ENCODE data around the gene DLG4.

The DLG4 gene

DNA sequence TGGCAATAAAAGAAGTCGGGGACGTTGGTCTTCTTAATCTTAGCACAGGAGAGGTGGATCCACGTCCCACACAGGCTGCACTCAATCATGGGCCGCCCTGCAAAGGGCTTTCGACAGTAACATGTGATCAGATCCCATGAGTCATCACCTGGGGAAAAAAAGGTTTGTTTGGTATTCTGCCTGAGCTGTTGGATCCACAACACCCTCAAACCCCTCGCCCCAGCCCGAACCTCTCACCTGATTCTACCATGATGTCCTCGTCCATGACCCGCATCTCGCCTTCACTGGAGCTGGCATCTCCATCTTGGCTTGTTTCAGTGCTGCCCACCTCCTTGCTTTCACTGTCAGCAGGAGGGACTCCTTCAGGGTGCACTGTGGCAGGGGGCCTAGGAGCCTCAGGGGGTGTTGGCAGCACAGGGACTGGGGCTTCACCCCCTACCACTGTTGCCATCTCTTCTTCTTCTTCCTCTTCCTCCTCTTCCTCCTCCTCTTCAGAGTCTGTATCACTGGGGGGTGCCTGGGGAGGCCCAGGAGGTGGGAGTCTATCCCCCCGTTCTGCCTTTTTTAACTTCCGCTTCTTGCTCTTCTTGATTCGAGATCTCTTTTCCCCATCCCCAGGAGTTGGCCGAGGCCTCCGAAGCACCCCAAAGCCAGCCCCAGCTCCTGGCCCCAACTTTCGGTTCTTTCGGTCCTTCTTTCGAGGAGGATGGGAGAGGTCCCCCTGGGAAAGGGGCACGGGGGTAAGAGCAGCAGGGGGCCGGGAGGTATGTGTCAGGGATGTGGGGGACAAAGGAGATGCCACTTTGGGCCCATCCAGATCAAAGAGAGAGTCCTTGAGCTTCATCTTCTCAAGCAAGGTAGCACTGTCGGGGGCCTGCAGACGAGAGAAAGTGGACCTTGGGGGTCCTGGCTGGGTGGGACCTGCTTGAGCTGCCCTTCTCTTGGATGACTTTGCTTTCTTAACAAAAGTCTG, 16.3 kb upstream of the DLG4 start:
- H3K27ac ChIP-seq (ENCODE audit: low read depth, low read length, poor library complexity, severe bottlenecking) = peak overlapping the region; percentile 78
- H3K4me3 ChIP-seq (ENCODE audit: low read depth, low read length, poor library complexity, severe bottlenecking) = no peak overlapping the region

DNA sequence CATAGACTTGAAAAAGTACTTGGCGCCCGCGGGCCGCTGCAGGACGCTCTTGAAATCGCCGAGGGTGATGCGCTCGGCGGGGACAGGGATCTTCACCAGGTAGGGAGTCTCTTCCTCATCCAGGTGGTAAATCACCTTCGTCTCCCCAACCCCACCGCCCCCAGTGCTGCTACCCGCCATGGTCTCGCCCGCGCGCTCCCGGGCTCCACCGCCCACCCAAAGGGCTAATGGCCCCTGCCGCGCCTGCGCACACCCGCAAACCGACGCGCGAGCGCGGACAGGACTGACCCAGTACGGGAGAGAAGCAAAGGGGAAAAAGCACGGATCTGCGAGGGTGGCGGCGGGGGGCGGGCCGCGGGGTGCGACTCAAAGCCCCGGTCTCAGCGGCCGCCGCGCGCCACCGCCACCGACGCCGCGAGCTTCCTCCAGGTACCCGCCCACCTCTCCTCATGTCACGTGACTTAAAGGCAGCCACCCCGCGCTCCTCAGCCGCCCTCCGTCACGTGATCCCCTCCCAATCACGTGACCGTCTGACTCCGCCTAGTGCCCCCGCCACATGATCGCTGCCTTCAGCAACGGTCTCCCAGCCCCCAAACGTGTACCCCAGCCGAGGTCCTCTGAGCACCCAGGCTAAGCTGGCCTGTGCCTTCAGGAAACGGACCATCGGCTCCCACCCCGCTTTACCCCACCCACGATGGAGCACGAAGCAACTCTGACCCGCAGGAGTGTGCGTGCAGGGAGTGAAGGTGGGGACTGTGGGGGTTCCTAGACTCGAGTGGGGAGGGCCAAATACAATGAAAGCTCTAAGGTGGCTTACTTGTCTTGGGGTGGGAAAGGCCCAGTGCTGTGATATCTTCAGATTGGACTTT, 14.7 kb upstream of the DLG4 start, which contains the start of gene DVL2:
Gene DVL2, minus strand, starts transcription at position 435 of the 869 bp plus-strand sequence. Its CDS starts 255 bp downstream, at position 180.
- Histone ChIP-seq H3K9ac (ENCODE audit: low read length) (peak within 1 kb of the TSS; percentile 91), H3F3A (ENCODE audit: insufficient read depth, low read length) (no peaks in the 10 kb centered on the region), H4K20me1 (ENCODE audit: insufficient read depth, low read length) (no peaks in the 10 kb centered on the region), H3K4me2 (ENCODE audit: low read length) (peak within 1 kb of the TSS; percentile 75), H3K9me2 (ENCODE audit: low read depth, low read length) (no peaks in the 10 kb centered on the region), H3K9me3 (ENCODE audit: low read length) (no peaks in the 10 kb centered on the region), H3K4me1 (ENCODE audit: insufficient read depth, low read length, severe bottlenecking) (peaks cover 41% of the 10 kb centered on the region), H2AFZ (ENCODE audit: low read length) (no peak within 1 kb of the TSS), H3K79me2 (ENCODE audit: insufficient read depth, low read length) (peaks cover 30% of the 10 kb centered on the region), H3K36me3 (ENCODE audit: insufficient read depth, low read length) (peaks cover 56% of the 10 kb centered on the region), H3K4me3 (ENCODE audit: low read depth, low read length, poor library complexity, severe bottlenecking) (peak within 1 kb of the TSS; percentile 83), H3K27me3 (ENCODE audit: insufficient read depth, low read length) (no peaks in the 10 kb centered on the region), H3K27ac (ENCODE audit: low read depth, low read length, poor library complexity, severe bottlenecking) (peak within 1 kb of the TSS; percentile 78)
- TF ChIP-seq, protein P1, sequence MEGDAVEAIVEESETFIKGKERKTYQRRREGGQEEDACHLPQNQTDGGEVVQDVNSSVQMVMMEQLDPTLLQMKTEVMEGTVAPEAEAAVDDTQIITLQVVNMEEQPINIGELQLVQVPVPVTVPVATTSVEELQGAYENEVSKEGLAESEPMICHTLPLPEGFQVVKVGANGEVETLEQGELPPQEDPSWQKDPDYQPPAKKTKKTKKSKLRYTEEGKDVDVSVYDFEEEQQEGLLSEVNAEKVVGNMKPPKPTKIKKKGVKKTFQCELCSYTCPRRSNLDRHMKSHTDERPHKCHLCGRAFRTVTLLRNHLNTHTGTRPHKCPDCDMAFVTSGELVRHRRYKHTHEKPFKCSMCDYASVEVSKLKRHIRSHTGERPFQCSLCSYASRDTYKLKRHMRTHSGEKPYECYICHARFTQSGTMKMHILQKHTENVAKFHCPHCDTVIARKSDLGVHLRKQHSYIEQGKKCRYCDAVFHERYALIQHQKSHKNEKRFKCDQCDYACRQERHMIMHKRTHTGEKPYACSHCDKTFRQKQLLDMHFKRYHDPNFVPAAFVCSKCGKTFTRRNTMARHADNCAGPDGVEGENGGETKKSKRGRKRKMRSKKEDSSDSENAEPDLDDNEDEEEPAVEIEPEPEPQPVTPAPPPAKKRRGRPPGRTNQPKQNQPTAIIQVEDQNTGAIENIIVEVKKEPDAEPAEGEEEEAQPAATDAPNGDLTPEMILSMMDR (IDR thresholded peaks at IDR 0.05; ENCODE audit: low read length) = no peak
- no peak for TF ChIP-seq EZH2 (IDR thresholded peaks at IDR 0.05; ENCODE audit: borderline replicate concordance, low read length)

More for the DNA sequence above, 16.3 kb upstream of the DLG4 start:
- peaks cover 30% of the 10 kb centered on the region for H3K79me2 ChIP-seq (ENCODE audit: insufficient read depth, low read length)
- H3K9ac ChIP-seq (ENCODE audit: low read length) = no peak overlapping the region; the same call in 1 of the 2 replicates
- H3K36me3 ChIP-seq (ENCODE audit: insufficient read depth, low read length) = peaks cover 51% of the 10 kb centered on the region
- no peaks in the 10 kb centered on the region for H4K20me1 ChIP-seq (ENCODE audit: insufficient read depth, low read length)
- H3K9me2 ChIP-seq (ENCODE audit: low read depth, low read length) = no peaks in the 10 kb centered on the region
- 0 out of 2 replicates have a peak, but pooled peaks cover 6% of the 10 kb centered on the region for H3F3A ChIP-seq (ENCODE audit: insufficient read depth, low read length)
- H3K4me1 ChIP-seq (ENCODE audit: insufficient read depth, low read length, severe bottlenecking) = peaks cover 54% of the 10 kb centered on the region
- peak overlapping the region; percentile 75; the same call in 1 of the 2 replicates for H3K4me2 ChIP-seq (ENCODE audit: low read length)
- TF ChIP-seq, protein P1 (IDR thresholded peaks at IDR 0.05; ENCODE audit: low read length) = no peak
- TF ChIP-seq EZH2 (IDR thresholded peaks at IDR 0.05; ENCODE audit: borderline replicate concordance, low read length) = no peak
- no peak overlapping the region for H2AFZ ChIP-seq (ENCODE audit: low read length)
- H3K27me3 ChIP-seq (ENCODE audit: insufficient read depth, low read length) = no peaks in the 10 kb centered on the region
- H3K9me3 ChIP-seq (ENCODE audit: low read length) = no peaks in the 10 kb centered on the region

DNA sequence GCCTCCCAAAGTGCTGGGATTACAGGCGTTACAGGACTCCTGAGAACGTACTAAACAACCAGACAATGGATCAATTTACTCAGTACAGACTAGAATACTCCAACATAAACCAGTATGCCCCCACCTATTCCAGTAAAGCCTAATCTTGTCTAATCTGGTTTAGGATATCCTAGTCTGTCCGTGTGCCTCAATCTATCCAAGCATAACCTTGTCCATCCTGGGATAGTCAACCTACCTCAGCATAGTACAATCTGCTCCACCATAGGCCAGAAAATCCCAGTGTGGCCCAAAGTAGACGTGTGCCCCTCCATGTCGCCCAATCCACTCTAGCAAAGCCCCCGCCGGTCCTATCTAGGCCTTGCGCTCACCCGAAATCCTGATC, 14.1 kb upstream of the DLG4 start:
- peaks cover 58% of the 10 kb centered on the region for H3K36me3 ChIP-seq (ENCODE audit: insufficient read depth, low read length)
- H3K79me2 ChIP-seq (ENCODE audit: insufficient read depth, low read length) = peaks cover 24% of the 10 kb centered on the region
- peak overlapping the region; percentile 91 for H3K9ac ChIP-seq (ENCODE audit: low read length)

More for the DNA sequence above, 14.1 kb upstream of the DLG4 start:
- H3K4me2 ChIP-seq (ENCODE audit: low read length) = peak overlapping the region; percentile 75
- H3F3A ChIP-seq (ENCODE audit: insufficient read depth, low read length) = no peaks in the 10 kb centered on the region
- H3K27me3 ChIP-seq (ENCODE audit: insufficient read depth, low read length) = no peaks in the 10 kb centered on the region
- H3K4me3 ChIP-seq (ENCODE audit: low read depth, low read length, poor library complexity, severe bottlenecking) = peak overlapping the region; percentile 83
- no peaks in the 10 kb centered on the region for H3K9me3 ChIP-seq (ENCODE audit: low read length)
- H3K9me2 ChIP-seq (ENCODE audit: low read depth, low read length) = no peaks in the 10 kb centered on the region
- H3K27ac ChIP-seq (ENCODE audit: low read depth, low read length, poor library complexity, severe bottlenecking) = peak overlapping the region; percentile 78
- peaks cover 41% of the 10 kb centered on the region for H3K4me1 ChIP-seq (ENCODE audit: insufficient read depth, low read length, severe bottlenecking)
- H4K20me1 ChIP-seq (ENCODE audit: insufficient read depth, low read length) = no peaks in the 10 kb centered on the region
- H2AFZ ChIP-seq (ENCODE audit: low read length) = no peak overlapping the region
- TF ChIP-seq, protein P1 (IDR thresholded peaks at IDR 0.05; ENCODE audit: low read length) = no peak
- no peak for TF ChIP-seq EZH2 (IDR thresholded peaks at IDR 0.05; ENCODE audit: borderline replicate concordance, low read length)

All from OCI-LY1 (cell line).